ENCODE measurements around the gene ATF6.
A peak's percentile ranks its signal among the peaks of the same experiment; 100 is the strongest.

Gene ATF6

GRCh38 chr1:161844696-161845095 is 78.6 kb downstream of the ATF6 start:
- H3K36me3 Mint-ChIP-seq (ENCODE audit: low read depth), result peaks cover 36% of the 10 kb centered on the region
- no peak for TF ChIP-seq CTCF (IDR thresholded peaks at IDR 0.05)
- no peaks in the 10 kb centered on the region for H3K27me3 Mint-ChIP-seq (ENCODE audit: low read depth, poor library complexity)
- no peak overlapping the region for H3K4me3 Mint-ChIP-seq
- H3K4me1 Mint-ChIP-seq, result no peaks in the 10 kb centered on the region
- H3K9me3 Mint-ChIP-seq, result no peaks in the 10 kb centered on the region
- no peak overlapping the region for H3K27ac Mint-ChIP-seq
- no peak for DNase-seq

- Mint-ChIP-seq H3K36me3 (ENCODE audit: low read depth) (peaks cover 39% of the 10 kb centered on the region), H3K9me3 (no peaks in the 10 kb centered on the region), H3K27ac (no peak overlapping the region), H3K4me3 (no peak overlapping the region), H3K4me1 (no peaks in the 10 kb centered on the region), H3K27me3 (ENCODE audit: low read depth, poor library complexity) (no peaks in the 10 kb centered on the region)
- DNase-seq, result no peak
- no peak for TF ChIP-seq CTCF (IDR thresholded peaks at IDR 0.05)
These were observed 82.6 kb downstream of the ATF6 start for GRCh38 chr1:161848676-161849075.

GRCh38 chr1:161849518-161849917 is 83.4 kb downstream of the ATF6 start:
- Mint-ChIP-seq H3K4me1 (no peaks in the 10 kb centered on the region), H3K36me3 (ENCODE audit: low read depth) (peaks cover 42% of the 10 kb centered on the region), H3K27me3 (ENCODE audit: low read depth, poor library complexity) (no peaks in the 10 kb centered on the region), H3K4me3 (no peak overlapping the region), H3K27ac (peak overlapping the region; percentile 55), H3K9me3 (no peaks in the 10 kb centered on the region)
- no peak for DNase-seq
- no peak for TF ChIP-seq CTCF (IDR thresholded peaks at IDR 0.05)

- no peak for TF ChIP-seq CTCF (IDR thresholded peaks at IDR 0.05)
- no peaks in the 10 kb centered on the region for H3K27me3 Mint-ChIP-seq (ENCODE audit: low read depth, poor library complexity)
- no peak overlapping the region for H3K27ac Mint-ChIP-seq
- H3K9me3 Mint-ChIP-seq, result no peaks in the 10 kb centered on the region
- H3K4me1 Mint-ChIP-seq, result no peaks in the 10 kb centered on the region
- no peak overlapping the region for H3K4me3 Mint-ChIP-seq
- DNase-seq, result no peak
- peaks cover 42% of the 10 kb centered on the region for H3K36me3 Mint-ChIP-seq (ENCODE audit: low read depth)
These were observed 89.1 kb downstream of the ATF6 start for GRCh38 chr1:161855260-161855659.

- Mint-ChIP-seq H3K27me3 (ENCODE audit: low read depth, poor library complexity) (no peaks in the 10 kb centered on the region), H3K27ac (no peak overlapping the region), H3K9me3 (no peaks in the 10 kb centered on the region)
These were observed 92.2 kb downstream of the ATF6 start for GRCh38 chr1:161858271-161858670.

More at GRCh38 chr1:161858271-161858670, 92.2 kb downstream of the ATF6 start:
- no peak for TF ChIP-seq CTCF (IDR thresholded peaks at IDR 0.05)
- no peak for DNase-seq
- H3K36me3 Mint-ChIP-seq (ENCODE audit: low read depth), result peaks cover 30% of the 10 kb centered on the region
- no peaks in the 10 kb centered on the region for H3K4me1 Mint-ChIP-seq
- no peak overlapping the region for H3K4me3 Mint-ChIP-seq

All from nephron progenitor cell (in vitro differentiated cells).